OCI-LY1 (cell line): ENCODE measurements around the gene KBTBD6.
"Not testable (repeated sequence)": the region's sequence is repeated elsewhere in the genome, so short reads cannot be mapped to it uniquely, and the experiment has no call there.

Experiments used
- H2AFZ ChIP-seq: fragments of 200-600 bp; sonication (generic), shearing (Covaris generic); 2 replicates; pipeline ENCODE4 v1.6.0; 2014; ENCODE audit warnings: antibody characterized with exemption, mild to moderate bottlenecking, low read length
- H3F3A ChIP-seq: fragments of 200-600 bp; sonication (generic), shearing (Covaris generic); 2 replicates; pipeline ENCODE4 v1.6.0; 2014; ENCODE audit warnings: mild to moderate bottlenecking, antibody characterized with exemption, low read length, moderate library complexity; ENCODE audit not compliant: insufficient read depth
- H3K27ac ChIP-seq: fragments of 200-600 bp; sonication (generic); 2 replicates; pipeline ENCODE4 v1.5.1; 2014; ENCODE audit warnings: low read length, mixed run types, mild to moderate bottlenecking, low read depth; ENCODE audit not compliant: poor library complexity, severe bottlenecking
- H3K27me3 ChIP-seq: fragments of 200-600 bp; sonication (generic); 2 replicates; pipeline ENCODE4 v1.6.0; 2014; ENCODE audit warnings: antibody characterized with exemption, mild to moderate bottlenecking, low read length, moderate library complexity; ENCODE audit not compliant: insufficient read depth
- H3K36me3 ChIP-seq: fragments of 200-600 bp; sonication (generic); 2 replicates; pipeline ENCODE4 v1.6.1; 2014; ENCODE audit warnings: mild to moderate bottlenecking, antibody characterized with exemption, low read length, moderate library complexity, mixed read lengths; ENCODE audit not compliant: insufficient read depth
- H3K4me1 ChIP-seq: fragments of 200-600 bp; sonication (generic); 2 replicates; pipeline ENCODE4 v1.5.1; 2014; ENCODE audit warnings: mild to moderate bottlenecking, low read length, moderate library complexity; ENCODE audit not compliant: insufficient read depth, severe bottlenecking
- H3K4me2 ChIP-seq: fragments of 200-600 bp; sonication (generic), shearing (Covaris generic); 2 replicates; pipeline ENCODE4 v1.6.1; 2014; ENCODE audit warnings: low read length
- H3K4me3 ChIP-seq: fragments of 200-600 bp; sonication (generic); 2 replicates; pipeline ENCODE4 v1.5.1; 2014; ENCODE audit warnings: low read length, low read depth, mild to moderate bottlenecking, mixed read lengths; ENCODE audit not compliant: poor library complexity, severe bottlenecking
- H3K79me2 ChIP-seq: fragments of 200-600 bp; shearing (Covaris generic); 2 replicates; pipeline ENCODE4 v1.6.1; 2016; ENCODE audit warnings: mixed run types, low read length, mixed read lengths; ENCODE audit not compliant: insufficient read depth
- H3K9ac ChIP-seq: fragments of 200-600 bp; sonication (generic), shearing (Covaris generic); 2 replicates; pipeline ENCODE4 v1.6.1; 2014; ENCODE audit warnings: mild to moderate bottlenecking, low read length, mixed read lengths
- H3K9me2 ChIP-seq: fragments of 200-600 bp; sonication (generic), shearing (Covaris generic); 2 replicates; pipeline ENCODE4 v1.6.1; 2014; ENCODE audit warnings: low read depth, mild to moderate bottlenecking, low read length, mixed read lengths
- H3K9me3 ChIP-seq: fragments of 200-600 bp; shearing (Covaris generic); 2 replicates; pipeline ENCODE4 v1.6.1; 2014; ENCODE audit warnings: low read length, mixed read lengths
- H4K20me1 ChIP-seq: fragments of 200-600 bp; sonication (generic), shearing (Covaris generic); 2 replicates; pipeline ENCODE4 v1.6.0; 2016; ENCODE audit warnings: mild to moderate bottlenecking, low read length; ENCODE audit not compliant: insufficient read depth
- CTCF ChIP-seq: fragments of 200-600 bp; sonication (generic), shearing (Covaris generic); IDR thresholded peaks from 2 replicates; pipeline ENCODE4 v1.5.1; 2017; ENCODE audit warnings: mild to moderate bottlenecking, antibody characterized with exemption, low read length, moderate library complexity, mixed read lengths
- EZH2 ChIP-seq: fragments of 200-600 bp; sonication (generic), shearing (Covaris generic); IDR thresholded peaks from 2 replicates; pipeline ENCODE4 v1.8.0; 2017; ENCODE audit warnings: borderline replicate concordance, mixed run types, mild to moderate bottlenecking, antibody characterized with exemption, low read length, moderate library complexity, mixed read lengths

The KBTBD6 gene

GRCh38 chr13:41107104-41107571 lies 25.5 kb downstream of the KBTBD6 start:
- Histone ChIP-seq H3K4me1 (no peaks in the 10 kb centered on the region), H3K36me3 (no peaks in the 10 kb centered on the region), H4K20me1 (no peaks in the 10 kb centered on the region), H3K27ac (no peak overlapping the region), H3K27me3 (no peaks in the 10 kb centered on the region), H3F3A (no peaks in the 10 kb centered on the region), H3K9me2 (no peaks in the 10 kb centered on the region), H3K9me3 (peaks cover 3% of the 10 kb centered on the region; the same call in 1 of the 2 replicates), H3K4me2 (no peak overlapping the region), H3K9ac (no peak overlapping the region), H2AFZ (no peak overlapping the region), H3K4me3 (no peak overlapping the region), H3K79me2 (no peaks in the 10 kb centered on the region)
- TF ChIP-seq CTCF = no peak
- TF ChIP-seq EZH2 = no peak

GRCh38 chr13:41099986-41100385 lies 32.6 kb downstream of the KBTBD6 start:
- H3K36me3 ChIP-seq = no peaks in the 10 kb centered on the region
- no peak for TF ChIP-seq CTCF
- no peak for TF ChIP-seq EZH2
- H3K27ac ChIP-seq = no peak overlapping the region

GRCh38 chr13:41098761-41099160 lies 33.8 kb downstream of the KBTBD6 start:
- H4K20me1 ChIP-seq = no peaks in the 10 kb centered on the region
- H3K36me3 ChIP-seq = no peaks in the 10 kb centered on the region

More at GRCh38 chr13:41099986-41100385, 32.6 kb downstream of the KBTBD6 start:
- Histone ChIP-seq H2AFZ (no peak overlapping the region), H4K20me1 (no peaks in the 10 kb centered on the region), H3K4me2 (no peak overlapping the region), H3F3A (no peaks in the 10 kb centered on the region), H3K79me2 (no peaks in the 10 kb centered on the region), H3K4me3 (no peak overlapping the region), H3K27me3 (no peaks in the 10 kb centered on the region), H3K9me2 (no peaks in the 10 kb centered on the region), H3K9me3 (no peaks in the 10 kb centered on the region), H3K4me1 (no peaks in the 10 kb centered on the region), H3K9ac (no peak overlapping the region)

GRCh38 chr13:41095681-41096080 lies 36.9 kb downstream of the KBTBD6 start:
- not testable (repeated sequence) for H3K27ac ChIP-seq, H3F3A ChIP-seq, H3K4me3 ChIP-seq, H3K4me2 ChIP-seq, H3K27me3 ChIP-seq, H2AFZ ChIP-seq, H3K36me3 ChIP-seq, H4K20me1 ChIP-seq, H3K9ac ChIP-seq, H3K4me1 ChIP-seq, H3K79me2 ChIP-seq, H3K9me2 ChIP-seq, H3K9me3 ChIP-seq

More at GRCh38 chr13:41098761-41099160, 33.8 kb downstream of the KBTBD6 start:
- Histone ChIP-seq H3K9ac (no peak overlapping the region), H3K79me2 (no peaks in the 10 kb centered on the region), H3K9me3 (no peaks in the 10 kb centered on the region), H3K4me3 (no peak overlapping the region), H3K4me1 (no peaks in the 10 kb centered on the region), H3K27me3 (no peaks in the 10 kb centered on the region), H3K4me2 (no peak overlapping the region), H3K27ac (no peak overlapping the region), H3F3A (no peaks in the 10 kb centered on the region), H3K9me2 (no peaks in the 10 kb centered on the region), H2AFZ (no peak overlapping the region)
- TF ChIP-seq CTCF (no peak), EZH2 (no peak)
